Adrenal gland (tissue), 5 donors: ENCODE data around the gene APOB.

Source experiments
- POLR2A ChIP-seq, 2 donors: fragments of 450-650 bp; IDR thresholded peaks; one replicate each; pipeline ENCODE4 v1.6.1; 2017; ENCODE audit warnings: antibody characterized with exemption in 2 of 2, mild to moderate bottlenecking in 2 of 2, moderate library complexity in 1 of 2
- TF ChIP-seq, protein P1 (sequence below), 6 experiments: fragments of 450-650 bp in 4 of 6; fragments of 200-600 bp in 2 of 6; sonication (generic) in 1 of 6; IDR thresholded peaks; 1 replicate in 5 of 6; 2 replicates in 1 of 6; pipeline versions ENCODE4 v1.5.1 to v1.8.0; 2016 to 2021; ENCODE audit warnings: antibody characterized with exemption in 6 of 6, mild to moderate bottlenecking in 2 of 6, moderate library complexity in 1 of 6
- donor health status: DM: no; HTN: no; CAD: no.

- TF ChIP-seq, protein P1, sequence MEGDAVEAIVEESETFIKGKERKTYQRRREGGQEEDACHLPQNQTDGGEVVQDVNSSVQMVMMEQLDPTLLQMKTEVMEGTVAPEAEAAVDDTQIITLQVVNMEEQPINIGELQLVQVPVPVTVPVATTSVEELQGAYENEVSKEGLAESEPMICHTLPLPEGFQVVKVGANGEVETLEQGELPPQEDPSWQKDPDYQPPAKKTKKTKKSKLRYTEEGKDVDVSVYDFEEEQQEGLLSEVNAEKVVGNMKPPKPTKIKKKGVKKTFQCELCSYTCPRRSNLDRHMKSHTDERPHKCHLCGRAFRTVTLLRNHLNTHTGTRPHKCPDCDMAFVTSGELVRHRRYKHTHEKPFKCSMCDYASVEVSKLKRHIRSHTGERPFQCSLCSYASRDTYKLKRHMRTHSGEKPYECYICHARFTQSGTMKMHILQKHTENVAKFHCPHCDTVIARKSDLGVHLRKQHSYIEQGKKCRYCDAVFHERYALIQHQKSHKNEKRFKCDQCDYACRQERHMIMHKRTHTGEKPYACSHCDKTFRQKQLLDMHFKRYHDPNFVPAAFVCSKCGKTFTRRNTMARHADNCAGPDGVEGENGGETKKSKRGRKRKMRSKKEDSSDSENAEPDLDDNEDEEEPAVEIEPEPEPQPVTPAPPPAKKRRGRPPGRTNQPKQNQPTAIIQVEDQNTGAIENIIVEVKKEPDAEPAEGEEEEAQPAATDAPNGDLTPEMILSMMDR (IDR thresholded peaks at IDR 0.05): no peak
- TF ChIP-seq POLR2A (IDR thresholded peaks at IDR 0.05): no peak
Measured at GRCh38 chr2:21001988-21002813, 41.7 kb downstream of the APOB start.
